LNCAP (cell line): ENCODE results near the gene CCR8.

Experiments used
- TF ChIP-seq, protein P1 (sequence below): fragments of 450-650 bp; IDR thresholded peaks from 2 replicates; pipeline ENCODE4 v1.5.1; 2017; ENCODE audit warnings: mild to moderate bottlenecking

The CCR8 gene, protein sequence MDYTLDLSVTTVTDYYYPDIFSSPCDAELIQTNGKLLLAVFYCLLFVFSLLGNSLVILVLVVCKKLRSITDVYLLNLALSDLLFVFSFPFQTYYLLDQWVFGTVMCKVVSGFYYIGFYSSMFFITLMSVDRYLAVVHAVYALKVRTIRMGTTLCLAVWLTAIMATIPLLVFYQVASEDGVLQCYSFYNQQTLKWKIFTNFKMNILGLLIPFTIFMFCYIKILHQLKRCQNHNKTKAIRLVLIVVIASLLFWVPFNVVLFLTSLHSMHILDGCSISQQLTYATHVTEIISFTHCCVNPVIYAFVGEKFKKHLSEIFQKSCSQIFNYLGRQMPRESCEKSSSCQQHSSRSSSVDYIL

DNA sequence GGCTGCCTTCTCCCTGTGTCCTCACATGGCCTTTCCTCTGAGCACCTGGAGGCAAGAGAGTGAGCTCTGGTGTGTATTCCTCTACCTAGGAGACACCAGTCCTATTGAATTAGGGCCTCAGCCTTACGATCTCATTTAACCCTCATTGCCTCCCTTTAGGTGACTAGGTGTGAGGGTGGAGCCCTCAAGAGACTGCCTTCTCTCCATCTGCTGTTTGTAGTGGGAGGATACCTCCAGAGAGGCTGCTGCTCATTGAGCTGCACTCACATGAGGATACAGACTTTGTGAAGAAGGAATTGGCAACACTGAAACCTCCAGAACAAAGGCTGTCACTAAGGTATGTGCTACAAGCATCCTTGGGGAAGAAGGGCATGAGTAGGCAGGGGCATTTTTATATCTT, at the start of gene CCR8:
Gene CCR8 (plus strand): TSS at position 217 of the 400 bp plus-strand sequence. CDS start 2,623 bp downstream, outside the sequence.
- TF ChIP-seq, protein P1, sequence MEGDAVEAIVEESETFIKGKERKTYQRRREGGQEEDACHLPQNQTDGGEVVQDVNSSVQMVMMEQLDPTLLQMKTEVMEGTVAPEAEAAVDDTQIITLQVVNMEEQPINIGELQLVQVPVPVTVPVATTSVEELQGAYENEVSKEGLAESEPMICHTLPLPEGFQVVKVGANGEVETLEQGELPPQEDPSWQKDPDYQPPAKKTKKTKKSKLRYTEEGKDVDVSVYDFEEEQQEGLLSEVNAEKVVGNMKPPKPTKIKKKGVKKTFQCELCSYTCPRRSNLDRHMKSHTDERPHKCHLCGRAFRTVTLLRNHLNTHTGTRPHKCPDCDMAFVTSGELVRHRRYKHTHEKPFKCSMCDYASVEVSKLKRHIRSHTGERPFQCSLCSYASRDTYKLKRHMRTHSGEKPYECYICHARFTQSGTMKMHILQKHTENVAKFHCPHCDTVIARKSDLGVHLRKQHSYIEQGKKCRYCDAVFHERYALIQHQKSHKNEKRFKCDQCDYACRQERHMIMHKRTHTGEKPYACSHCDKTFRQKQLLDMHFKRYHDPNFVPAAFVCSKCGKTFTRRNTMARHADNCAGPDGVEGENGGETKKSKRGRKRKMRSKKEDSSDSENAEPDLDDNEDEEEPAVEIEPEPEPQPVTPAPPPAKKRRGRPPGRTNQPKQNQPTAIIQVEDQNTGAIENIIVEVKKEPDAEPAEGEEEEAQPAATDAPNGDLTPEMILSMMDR = no peak

DNA sequence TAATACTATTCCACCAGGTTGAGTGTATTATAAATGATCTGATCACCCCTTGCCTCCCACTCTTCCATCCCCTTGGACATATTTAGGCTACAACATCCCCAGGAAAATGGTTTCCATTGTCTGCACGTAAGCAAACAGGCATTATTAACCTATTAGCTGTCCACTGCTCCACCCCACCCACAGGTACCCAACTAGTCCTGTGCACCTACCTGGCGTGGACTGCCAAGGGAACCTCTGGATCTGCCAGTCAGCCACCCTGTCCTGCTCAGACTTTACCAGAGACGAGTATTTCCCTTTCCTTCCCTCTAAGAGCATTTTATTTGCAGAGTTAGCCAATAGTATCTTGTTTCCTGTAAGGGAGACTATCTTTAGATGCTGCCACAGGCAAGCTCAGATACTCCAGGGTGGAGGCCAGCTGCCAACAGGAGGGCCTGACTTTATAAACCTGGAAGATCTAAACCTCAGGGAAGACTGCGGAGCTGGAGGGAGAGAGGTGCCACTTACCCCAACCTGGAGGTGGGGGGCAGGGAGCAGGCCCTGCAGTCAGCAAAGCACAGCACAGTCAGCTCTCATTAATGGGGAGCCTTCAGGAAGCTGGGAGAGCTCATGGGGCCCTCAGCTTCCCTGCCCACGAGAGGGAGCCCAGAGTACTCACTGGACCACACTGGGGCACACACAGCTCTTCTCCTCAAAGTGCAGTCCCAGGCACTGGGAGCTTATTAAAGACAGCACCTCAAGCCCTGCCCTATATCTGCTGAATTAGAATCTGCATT, 49.6 kb upstream of the CCR8 start, which contains the start of gene CX3CR1:
Gene CX3CR1 (minus strand): TSS at position 292 of the 773 bp plus-strand sequence. CDS start 13,527 bp downstream, outside the sequence.
- TF ChIP-seq, protein P1 = no peak

DNA sequence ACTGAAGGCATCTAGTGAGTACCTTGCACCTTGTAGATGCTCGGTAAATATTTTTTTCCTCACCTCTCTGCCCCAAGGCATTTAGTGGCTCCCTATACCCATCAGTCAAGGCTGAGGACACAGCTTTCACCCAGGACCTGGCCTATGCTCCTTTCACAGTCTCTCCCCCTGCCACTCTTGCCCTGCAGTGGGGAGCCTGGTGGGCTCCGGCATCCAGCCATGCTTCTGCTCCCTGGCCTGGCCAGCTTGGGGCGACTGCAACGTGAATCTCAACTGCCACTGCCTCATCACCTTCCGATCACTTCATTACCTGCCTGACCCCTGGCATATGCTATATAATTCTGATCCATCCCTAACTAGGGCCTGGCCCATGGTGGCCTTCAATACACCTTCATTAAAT, 48.9 kb upstream of the CCR8 start:
- TF ChIP-seq, protein P1 = no peak

DNA sequence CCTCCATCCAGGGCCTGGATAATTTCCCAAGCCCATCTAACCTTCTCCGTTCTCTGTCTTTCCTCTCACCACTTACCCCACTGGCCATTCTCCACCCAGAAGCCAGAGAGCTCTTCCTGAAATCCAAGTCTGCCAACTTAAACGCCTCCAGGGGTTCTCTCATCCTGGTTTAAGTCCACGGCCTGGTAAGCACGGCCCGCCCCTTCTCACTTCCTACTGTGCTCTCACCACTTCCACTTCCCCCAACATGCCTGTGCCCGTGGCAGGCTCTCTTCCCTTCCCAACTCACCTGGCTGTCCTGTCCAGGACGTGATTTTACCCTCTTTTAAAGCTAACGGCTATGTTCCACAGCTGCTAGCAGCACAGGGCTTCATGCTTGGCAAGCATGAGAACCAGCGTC, 48.0 kb upstream of the CCR8 start:
- TF ChIP-seq, protein P1 = no peak

DNA sequence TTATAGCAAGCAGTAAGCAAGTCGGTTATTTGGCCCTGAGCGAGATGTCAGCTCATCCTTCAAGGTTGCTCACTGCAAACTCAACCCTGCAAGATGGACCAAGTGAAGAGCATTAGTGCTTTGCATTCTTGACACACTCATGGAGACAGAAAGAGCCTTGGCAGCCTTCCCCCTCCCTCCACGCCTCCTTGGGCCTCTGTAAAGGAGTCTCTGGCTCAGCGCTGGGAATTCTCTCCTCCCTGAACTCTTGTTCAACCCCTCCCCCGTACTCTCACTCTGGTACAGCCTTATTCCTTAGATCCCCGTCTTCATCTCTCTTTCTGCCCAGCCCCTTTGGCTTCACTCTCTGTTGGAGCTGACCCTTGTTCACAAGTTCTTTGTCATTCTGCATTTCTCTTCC, 47.5 kb upstream of the CCR8 start:
- TF ChIP-seq, protein P1 = no peak

DNA sequence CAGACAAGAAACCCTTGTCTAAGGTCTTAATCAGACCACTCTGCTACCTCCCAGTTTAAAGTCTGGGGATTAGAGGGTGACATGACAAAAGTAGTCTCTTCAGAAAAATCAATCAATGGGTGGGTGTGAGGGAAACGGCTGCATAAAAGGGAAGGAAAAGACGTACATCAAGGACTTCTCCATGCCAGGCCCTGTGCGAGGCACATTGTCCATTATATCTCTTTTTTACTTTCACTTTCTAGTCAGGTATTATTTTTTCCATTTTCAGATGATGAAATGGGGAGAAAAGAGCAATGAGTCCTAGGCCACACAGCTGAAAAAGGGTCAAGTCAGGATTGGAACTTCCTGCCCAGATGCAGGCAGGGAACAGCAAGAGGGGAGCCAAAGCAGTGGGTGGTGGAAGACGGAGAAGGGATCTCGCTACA, 45.0 kb upstream of the CCR8 start:
- TF ChIP-seq, protein P1 = no peak

DNA sequence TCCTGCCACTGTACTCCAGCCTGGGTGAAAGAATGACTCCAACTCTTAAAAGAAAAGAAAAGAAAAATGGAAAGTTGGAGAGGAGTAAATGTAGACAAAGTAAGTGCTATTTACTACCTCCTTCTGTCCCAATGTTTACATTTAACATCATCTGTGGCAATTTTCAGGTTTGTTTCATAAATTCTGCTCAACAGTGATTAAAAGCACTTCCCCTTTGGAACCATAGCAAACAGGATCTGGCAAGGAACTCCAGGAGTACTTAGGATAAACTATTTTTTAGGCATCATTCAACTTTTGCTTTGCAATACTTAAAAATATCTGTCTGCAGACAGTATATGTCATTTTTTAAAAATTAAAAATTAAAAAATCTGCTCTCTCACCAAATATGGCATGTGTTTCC, 44.2 kb upstream of the CCR8 start:
- TF ChIP-seq, protein P1 = no peak
